OCI-M2 (cell line): ENCODE data around the gene C1D.

Experiments
- DNase-seq: peaks from one replicate; lab custom pipeline; 2025; ENCODE audit not compliant: unreplicated experiment; lab: John Stamatoyannopoulos, UW

C1D gene

GRCh38 chr2:68059784-68060525 lies 2.8 kb downstream of the C1D start:
- DNase-seq = no peak

- DNase-seq = no peak
Measured at GRCh38 chr2:68057658-68058396, 5.0 kb downstream of the C1D start.

- no peak for DNase-seq
Measured at GRCh38 chr2:68052717-68053422, 9.9 kb downstream of the C1D start.

GRCh38 chr2:68050353-68050752 lies 12.5 kb downstream of the C1D start:
- no peak for DNase-seq

GRCh38 chr2:68046642-68047240 lies 16.1 kb downstream of the C1D start:
- DNase-seq = no peak

- DNase-seq = no peak
Measured at GRCh38 chr2:68046224-68046623, 16.6 kb downstream of the C1D start.

- DNase-seq = no peak
Measured at GRCh38 chr2:68045342-68045741, 17.5 kb downstream of the C1D start.

- DNase-seq = no peak
Measured at GRCh38 chr2:68044099-68044498, 18.7 kb downstream of the C1D start.

- no peak for DNase-seq
Measured at GRCh38 chr2:68043695-68044094, 19.1 kb downstream of the C1D start.

GRCh38 chr2:68043032-68043431 lies 19.8 kb downstream of the C1D start:
- DNase-seq = no peak

- DNase-seq = no peak
Measured at GRCh38 chr2:68041704-68042245, 21.0 kb downstream of the C1D start.

- no peak for DNase-seq
Measured at GRCh38 chr2:68040078-68040477, 22.7 kb downstream of the C1D start.

- no peak for DNase-seq
Measured at GRCh38 chr2:68039317-68039716, 23.5 kb downstream of the C1D start.

GRCh38 chr2:68032702-68033101 lies 30.1 kb downstream of the C1D start:
- DNase-seq = no peak

GRCh38 chr2:68031542-68032160 lies 31.2 kb downstream of the C1D start:
- DNase-seq = no peak

- DNase-seq = no peak
Measured at GRCh38 chr2:68031043-68031442, 31.8 kb downstream of the C1D start.

GRCh38 chr2:68030529-68030928 lies 32.3 kb downstream of the C1D start:
- no peak for DNase-seq

- no peak for DNase-seq
Measured at GRCh38 chr2:68027959-68028358, 34.8 kb downstream of the C1D start.

GRCh38 chr2:68024450-68024849 lies 38.4 kb downstream of the C1D start:
- DNase-seq = no peak

GRCh38 chr2:68023904-68024303 lies 38.9 kb downstream of the C1D start:
- DNase-seq = no peak

GRCh38 chr2:68018727-68019126 lies 44.1 kb downstream of the C1D start:
- no peak for DNase-seq
